ENCODE measurements around the gene FOXP1.

DNA sequence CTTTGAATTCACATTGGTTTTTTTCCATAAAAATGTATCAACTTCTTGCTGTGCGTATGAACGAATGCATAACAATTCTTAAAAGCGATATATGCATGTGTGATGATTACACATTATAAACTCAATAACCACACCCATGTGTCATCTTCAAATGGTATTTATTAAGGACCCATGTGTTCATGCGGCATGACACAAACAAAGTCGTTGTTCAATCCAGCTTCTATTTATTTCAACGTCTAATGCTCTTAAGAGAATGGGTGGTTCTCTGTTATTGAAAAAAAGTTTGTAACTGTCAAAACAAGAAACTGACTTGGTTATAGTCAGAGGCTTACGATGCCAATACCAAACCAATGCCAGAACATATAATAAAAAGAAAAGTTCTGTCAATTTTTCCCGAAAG is 195.9 kb downstream of the FOXP1 start:
- TF ChIP-seq TCF4 (CRISPR knock-in tag; IDR thresholded peaks at IDR 0.05; ENCODE audit: borderline replicate concordance) = no peak
- TF ChIP-seq RARB (CRISPR knock-in tag; IDR thresholded peaks at IDR 0.05) = no peak
- TF ChIP-seq BACH2 (CRISPR knock-in tag; IDR thresholded peaks at IDR 0.05; ENCODE audit: borderline replicate concordance) = no peak
- no peak for TF ChIP-seq TSHZ2 (CRISPR knock-in tag; IDR thresholded peaks at IDR 0.05)
- no peak for TF ChIP-seq CREB5 (CRISPR knock-in tag; IDR thresholded peaks at IDR 0.05; ENCODE audit: low read depth)
- no peak for TF ChIP-seq PATZ1 (CRISPR knock-in tag; IDR thresholded peaks at IDR 0.05; ENCODE audit: borderline replicate concordance)

Data from SK-N-SH treated with all-trans-retinoic acid at 6 μM for 48 hours (cell line).